Peyer's patch (tissue), 4 donors: ENCODE data around the gene ATP11C. TPM values are rescaled to one million over a fixed set of nuclear protein-coding genes. Genes with fewer than 3 reads are reported as not detected.

ENCODE experiments used
- DNase-seq, 3 donors: peaks; one replicate each; pipeline ENCODE4 v3.0.0-alpha.2; 2017 to 2019
- H3K27ac ChIP-seq, 4 donors: fragments of 200-600 bp; sonication (generic); one replicate each; pipeline ENCODE4 v1.5.1; 2016 to 2019
- H3K27me3 ChIP-seq, 2 donors: fragments of 200-600 bp; sonication (generic); one replicate each; pipeline ENCODE4 v1.5.1; 2019
- H3K36me3 ChIP-seq, 3 donors: fragments of 200-600 bp; sonication (generic); one replicate each; pipeline ENCODE4 v1.5.1; 2016 to 2019
- H3K4me1 ChIP-seq, 4 donors: fragments of 200-600 bp; sonication (generic); one replicate each; pipeline ENCODE4 v1.5.1; 2016 to 2019
- H3K4me3 ChIP-seq, 4 donors: fragments of 200-600 bp; sonication (generic); 1 replicate in 3 of 4; 2 replicates in 1 of 4; pipeline ENCODE4 v1.5.1; 2016 to 2019; ENCODE audit warnings: mild to moderate bottlenecking in 1 of 4
- H3K9me3 ChIP-seq, 4 donors: fragments of 200-600 bp; sonication (generic); one replicate each; pipeline ENCODE4 v1.5.1; 2016 to 2019; ENCODE audit warnings: mild to moderate bottlenecking in 1 of 4
- POLR2A ChIP-seq, 2 donors: fragments of 450-650 bp; IDR thresholded peaks; one replicate each; pipeline ENCODE4 v1.5.1; 2017; ENCODE audit warnings: antibody characterized with exemption in 2 of 2, mild to moderate bottlenecking in 2 of 2, moderate library complexity in 2 of 2
- total RNA-seq, 4 donors: library from RNA; depleted of rRNA; stranded (reverse); fragments of >200 nt; gene quantifications; one replicate each; pipeline ENCODE4 v1.1.0, GENCODE V29; 2016
- TF ChIP-seq, protein P1 (sequence below), 6 experiments: fragments of 450-650 bp in 4 of 6; fragments of 200-600 bp in 2 of 6; sonication (generic) in 1 of 6; IDR thresholded peaks; one replicate each; pipeline ENCODE4 v1.5.1; 2017 to 2019; ENCODE audit warnings: antibody characterized with exemption in 6 of 6, mild to moderate bottlenecking in 3 of 6, moderate library complexity in 1 of 6

ATP11C gene
- total RNA-seq, 4 donors from 2014 or later = 8.9 to 46.2 (median 13.1) TPM

DNA sequence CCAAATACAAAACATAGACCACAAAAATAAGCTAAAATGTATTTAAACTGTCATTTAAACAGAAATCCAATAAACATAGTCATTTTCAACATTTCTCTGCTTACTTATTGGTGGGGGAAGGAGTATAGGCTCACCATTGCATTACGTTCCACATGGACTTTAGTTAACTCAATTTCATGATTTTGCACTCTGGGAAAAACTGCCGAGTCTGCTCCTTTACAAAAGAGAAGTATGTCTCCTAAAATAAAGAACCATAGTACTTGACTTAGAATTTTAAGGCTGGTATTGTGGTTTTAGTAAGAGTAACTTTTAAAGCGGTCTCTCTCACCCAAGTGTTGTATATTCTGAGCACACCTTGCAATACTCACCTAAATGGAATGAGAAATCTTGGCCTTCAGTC, 149.8 kb downstream of the ATP11C start:
- Histone ChIP-seq H3K27me3 (no peaks in the 10 kb centered on the region), H3K4me3 (no peak overlapping the region), H3K9me3 (no peaks in the 10 kb centered on the region), H3K27ac (no peak overlapping the region), H3K4me1 (no peaks in the 10 kb centered on the region), H3K36me3 (peaks cover 0 to under 1% (median 0%) of the 10 kb centered on the region in 3 donors)
- TF ChIP-seq POLR2A (IDR thresholded peaks at IDR 0.05) = no peak
- TF ChIP-seq, protein P1, sequence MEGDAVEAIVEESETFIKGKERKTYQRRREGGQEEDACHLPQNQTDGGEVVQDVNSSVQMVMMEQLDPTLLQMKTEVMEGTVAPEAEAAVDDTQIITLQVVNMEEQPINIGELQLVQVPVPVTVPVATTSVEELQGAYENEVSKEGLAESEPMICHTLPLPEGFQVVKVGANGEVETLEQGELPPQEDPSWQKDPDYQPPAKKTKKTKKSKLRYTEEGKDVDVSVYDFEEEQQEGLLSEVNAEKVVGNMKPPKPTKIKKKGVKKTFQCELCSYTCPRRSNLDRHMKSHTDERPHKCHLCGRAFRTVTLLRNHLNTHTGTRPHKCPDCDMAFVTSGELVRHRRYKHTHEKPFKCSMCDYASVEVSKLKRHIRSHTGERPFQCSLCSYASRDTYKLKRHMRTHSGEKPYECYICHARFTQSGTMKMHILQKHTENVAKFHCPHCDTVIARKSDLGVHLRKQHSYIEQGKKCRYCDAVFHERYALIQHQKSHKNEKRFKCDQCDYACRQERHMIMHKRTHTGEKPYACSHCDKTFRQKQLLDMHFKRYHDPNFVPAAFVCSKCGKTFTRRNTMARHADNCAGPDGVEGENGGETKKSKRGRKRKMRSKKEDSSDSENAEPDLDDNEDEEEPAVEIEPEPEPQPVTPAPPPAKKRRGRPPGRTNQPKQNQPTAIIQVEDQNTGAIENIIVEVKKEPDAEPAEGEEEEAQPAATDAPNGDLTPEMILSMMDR (IDR thresholded peaks at IDR 0.05) = no peak
- DNase-seq = no peak

- H3K4me1 ChIP-seq = no peaks in the 10 kb centered on the region
- TF ChIP-seq, protein P1 (IDR thresholded peaks at IDR 0.05) = no peak
- TF ChIP-seq POLR2A (IDR thresholded peaks at IDR 0.05) = no peak
- H3K4me3 ChIP-seq = no peak overlapping the region
- no peaks in the 10 kb centered on the region for H3K27me3 ChIP-seq
- no peaks in the 10 kb centered on the region for H3K36me3 ChIP-seq
- DNase-seq = no peak
- H3K9me3 ChIP-seq = no peaks in the 10 kb centered on the region
- H3K27ac ChIP-seq = no peak overlapping the region
Measured at GRCh38 chrX:139776599-139776998, 156.3 kb downstream of the ATP11C start.

GRCh38 chrX:139770366-139770765, 162.5 kb downstream of the ATP11C start:
- no peaks in the 10 kb centered on the region for H3K36me3 ChIP-seq
- TF ChIP-seq POLR2A (IDR thresholded peaks at IDR 0.05) = no peak
- TF ChIP-seq, protein P1 (IDR thresholded peaks at IDR 0.05) = no peak
- H3K4me1 ChIP-seq = no peaks in the 10 kb centered on the region
- H3K9me3 ChIP-seq = no peaks in the 10 kb centered on the region
- H3K27ac ChIP-seq = no peak overlapping the region
- H3K4me3 ChIP-seq = no peak overlapping the region
- no peaks in the 10 kb centered on the region for H3K27me3 ChIP-seq
- no peak for DNase-seq

DNA sequence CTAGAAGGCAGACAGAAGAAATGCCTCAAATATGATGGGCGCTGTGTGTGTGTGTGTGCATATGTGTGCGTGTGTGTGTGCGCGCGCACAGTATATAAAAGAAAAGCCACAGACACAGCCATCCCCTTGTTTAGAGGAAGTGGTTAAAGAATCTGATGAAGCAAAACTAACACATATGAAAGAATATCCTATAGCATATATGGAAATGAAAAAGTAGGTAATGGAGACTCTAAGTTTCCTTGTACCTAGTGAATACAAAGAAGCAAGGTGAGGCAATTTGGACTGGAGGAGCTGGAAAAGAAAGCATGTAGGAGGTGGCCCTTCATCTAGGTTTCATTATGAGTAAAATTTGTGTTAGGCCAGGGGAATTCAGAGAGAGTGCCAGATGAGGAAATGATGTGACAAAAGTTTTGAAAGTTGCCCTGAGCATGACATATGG, 166.3 kb downstream of the ATP11C start:
- H3K27me3 ChIP-seq = no peaks in the 10 kb centered on the region
- H3K36me3 ChIP-seq = no peaks in the 10 kb centered on the region
- no peak for DNase-seq
- H3K4me1 ChIP-seq = no peaks in the 10 kb centered on the region
- no peak overlapping the region for H3K4me3 ChIP-seq
- TF ChIP-seq, protein P1 (IDR thresholded peaks at IDR 0.05) = no peak
- no peak for TF ChIP-seq POLR2A (IDR thresholded peaks at IDR 0.05)
- no peaks in the 10 kb centered on the region for H3K9me3 ChIP-seq
- H3K27ac ChIP-seq = no peak overlapping the region

DNA sequence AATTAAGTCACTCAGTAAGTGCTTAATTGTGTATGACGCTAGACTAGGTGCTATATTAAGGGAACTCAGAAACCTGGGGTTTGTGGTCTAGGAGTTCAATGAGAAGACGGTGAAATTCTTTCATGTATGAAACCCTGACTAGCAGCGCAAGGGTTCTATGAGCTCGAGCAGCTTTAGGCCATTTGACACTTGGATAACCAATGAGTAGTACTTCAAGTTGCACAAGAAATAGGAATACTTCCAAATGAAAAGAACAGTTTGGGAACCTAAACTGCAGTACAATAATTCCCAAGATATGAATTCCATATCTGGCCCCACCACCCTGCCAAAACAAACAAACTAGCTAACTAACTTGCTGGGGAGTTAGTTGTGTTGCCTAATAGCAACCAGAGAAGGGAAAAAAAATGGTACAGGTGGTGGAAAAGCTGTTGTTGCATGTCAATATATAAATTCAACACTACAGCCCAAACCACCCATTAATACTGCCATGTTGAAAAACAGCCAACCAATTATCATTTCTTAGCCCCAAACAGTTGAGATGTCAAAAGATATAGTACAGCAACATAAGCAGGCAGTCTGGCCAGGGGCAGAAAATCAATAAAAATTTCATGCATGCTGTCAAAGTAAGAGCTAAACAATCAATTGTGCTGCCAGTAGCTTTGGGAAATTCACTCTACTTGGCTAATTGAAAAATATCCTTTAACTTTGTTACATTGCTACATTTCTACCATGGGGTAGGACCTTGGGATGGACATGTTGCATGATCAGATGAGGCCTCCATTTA, 170.3 kb downstream of the ATP11C start:
- no peak for DNase-seq
- Histone ChIP-seq H3K4me3 (no peak overlapping the region), H3K27ac (no peak overlapping the region), H3K36me3 (no peaks in the 10 kb centered on the region), H3K27me3 (no peaks in the 10 kb centered on the region), H3K9me3 (no peaks in the 10 kb centered on the region), H3K4me1 (no peaks in the 10 kb centered on the region)
- TF ChIP-seq, protein P1 (IDR thresholded peaks at IDR 0.05) = no peak
- no peak for TF ChIP-seq POLR2A (IDR thresholded peaks at IDR 0.05)
